GM13977 (cell line): Measurements from ENCODE around the gene MRPS16.

ENCODE experiments used
- DNase-seq: peaks from one replicate; pipeline ENCODE4 v3.0.0; 2012; ENCODE audit warnings: low spot score
- CTCF ChIP-seq: IDR thresholded peaks from 2 replicates; pipeline ENCODE4 v1.5.1; 2012; ENCODE audit warnings: mild to moderate bottlenecking, control low read depth; ENCODE audit not compliant: insufficient read depth; ENCODE audit errors: extremely low read depth, missing control alignments
- in situ Hi-C: fragments of 300-500 bp; cut with MboI; formaldehyde crosslinking; loops from one replicate; pipeline ENCODE4 v1.12.0; 2022; ENCODE audit warnings: low sequenced_read_pairs, low pct_unique_long_range_greater_than_20kb, mixed read lengths, inconsistent platforms; ENCODE audit not compliant: unreplicated experiment

MRPS16 gene

DNA sequence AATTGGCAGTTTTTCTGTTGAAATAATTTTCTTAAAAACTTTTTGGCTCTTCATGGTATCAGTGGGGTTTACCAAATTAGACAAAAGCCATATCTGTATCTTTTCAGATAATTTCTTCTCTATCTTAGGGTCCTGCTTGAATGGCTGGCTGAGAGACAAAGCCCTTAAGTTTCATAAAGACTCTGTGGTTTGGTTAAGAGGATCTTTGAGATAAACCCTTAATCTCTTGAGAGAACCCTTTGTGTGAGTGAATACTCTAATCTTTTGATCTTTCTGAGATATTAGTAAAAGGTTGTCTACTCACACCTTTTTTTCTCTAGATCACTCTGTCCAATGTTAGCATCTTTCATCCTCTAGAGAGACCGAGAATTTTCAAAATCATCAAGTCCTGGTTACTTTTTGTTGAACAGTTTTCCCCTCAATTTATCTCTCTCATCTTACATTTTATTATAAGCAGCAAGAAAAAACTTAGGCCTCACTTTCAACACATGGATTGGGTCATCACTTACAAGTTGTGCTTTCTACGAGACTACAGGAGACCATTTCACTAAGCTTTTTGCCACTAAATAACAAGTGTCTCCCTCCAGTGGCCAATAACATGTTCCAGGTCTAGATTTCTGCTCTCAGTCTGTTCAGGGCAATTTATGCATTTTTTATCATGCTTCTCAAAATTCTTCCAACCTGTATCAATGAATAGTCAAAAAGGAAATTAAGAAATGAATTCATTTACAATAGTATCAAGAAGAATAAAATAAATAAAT lies 33.8 kb downstream of the MRPS16 start:
- DNase-seq = no peak
- in situ Hi-C loops = no loop called here
- peak; percentile 43 for TF ChIP-seq CTCF

GRCh38 chr10:73217628-73218027 lies 34.8 kb downstream of the MRPS16 start:
- in situ Hi-C loops = no loop called here
- DNase-seq = no peak
- TF ChIP-seq CTCF = no peak

DNA sequence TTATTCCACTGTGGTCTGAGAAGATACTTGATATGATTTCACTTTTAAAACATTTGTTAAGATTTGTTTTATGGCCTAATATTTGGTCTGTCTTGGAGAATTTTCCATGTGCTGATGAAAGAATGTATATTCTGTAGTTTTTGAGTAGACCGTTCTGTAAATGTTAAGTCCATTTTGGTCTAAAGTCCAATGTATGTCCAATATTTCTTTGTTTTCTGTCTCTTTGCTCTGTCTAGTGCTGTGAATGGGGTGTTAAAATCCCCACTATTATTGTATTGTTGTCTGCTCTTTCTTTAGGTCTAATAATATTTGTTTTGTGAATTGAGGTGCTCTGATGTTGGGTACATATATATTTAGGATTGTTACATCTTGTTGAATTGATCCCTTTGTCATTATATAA lies 36.7 kb downstream of the MRPS16 start:
- no peak for DNase-seq
- TF ChIP-seq CTCF = no peak
- in situ Hi-C loops = no loop called here

GRCh38 chr10:73211106-73211811 lies 41.2 kb downstream of the MRPS16 start:
- no peak for TF ChIP-seq CTCF
- in situ Hi-C loops = no loop called here

DNA sequence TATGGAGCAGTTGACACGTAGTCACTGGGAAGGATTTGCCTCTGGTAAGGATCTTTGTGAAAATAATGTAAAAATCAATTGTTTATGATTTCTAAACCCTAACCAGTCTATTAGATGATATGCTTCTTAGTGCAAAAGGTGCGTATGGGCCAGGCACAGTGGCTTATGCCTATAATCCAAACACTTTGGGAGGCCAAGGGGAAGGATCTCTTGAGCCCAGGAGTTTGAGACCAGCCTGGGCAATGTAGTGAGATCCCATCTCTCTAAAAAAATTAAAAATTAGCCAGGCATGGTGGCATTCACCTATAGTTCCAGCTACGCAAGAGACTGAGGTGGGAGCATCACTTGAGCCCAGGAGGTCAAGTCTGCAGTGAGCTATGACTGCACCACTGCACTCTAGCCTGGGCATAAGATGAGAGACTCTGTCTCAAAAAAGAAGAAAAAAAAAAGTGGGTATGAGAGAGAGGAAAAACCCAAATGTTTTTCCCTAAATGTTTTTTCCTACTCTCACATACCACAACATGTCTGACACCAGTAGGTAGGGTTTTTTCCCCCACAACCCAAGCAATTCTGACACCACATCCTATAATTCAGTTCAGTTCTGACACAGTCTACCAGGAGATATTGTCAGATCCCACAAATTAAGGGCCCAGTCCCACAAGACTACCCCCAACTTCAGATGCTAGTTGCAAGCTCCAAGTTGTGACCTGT lies 41.9 kb downstream of the MRPS16 start:
- no peak for TF ChIP-seq CTCF
- DNase-seq = no peak
- in situ Hi-C loops = no loop called here

More at GRCh38 chr10:73211106-73211811, 41.2 kb downstream of the MRPS16 start:
- no peak for DNase-seq

DNA sequence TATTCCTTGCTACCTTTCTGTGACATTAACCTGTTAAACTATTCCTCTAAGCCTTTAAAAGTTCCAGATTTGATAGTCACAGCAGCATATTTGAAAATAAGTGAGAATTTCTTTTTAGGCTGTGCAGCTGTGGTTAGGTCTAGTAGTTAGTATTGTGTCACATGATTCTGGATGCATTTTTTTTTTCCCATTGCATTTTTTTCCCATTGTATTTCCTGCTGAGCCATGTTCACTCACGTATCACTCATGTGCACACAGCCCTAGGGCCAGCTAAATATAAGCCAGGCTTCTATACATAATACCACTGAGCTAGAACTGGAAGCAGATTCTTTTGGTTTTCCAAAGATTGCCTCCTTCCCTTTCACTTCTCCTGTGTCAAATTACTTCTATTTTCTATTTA lies 42.7 kb downstream of the MRPS16 start:
- in situ Hi-C loops = no loop called here
- no peak for TF ChIP-seq CTCF
- DNase-seq = no peak
